Small intestine (tissue), 7 donors: ENCODE measurements around the gene NR4A3. TPM values are rescaled to one million over a fixed set of nuclear protein-coding genes. Genes with fewer than 3 reads are reported as not detected.
A peak's percentile ranks its signal among the peaks of the same experiment; 100 is the strongest.

Experiments used
- DNase-seq, 2 donors: peaks; one replicate each; pipeline versions ENCODE4 v3.0.0 to v3.0.0-alpha.2; 2013
- FAIRE-seq: peaks from 2 replicates; lab custom pipeline; 2012; peaks lifted over from hg19 to GRCh38; lab: Jason Lieb, UNC
- H3K27ac ChIP-seq, 3 donors: one replicate each; pipeline ENCODE4 v1.5.1; 2013; ENCODE audit warnings: low read length in 2 of 3, mild to moderate bottlenecking in 2 of 3, control low read depth in 1 of 3, inconsistent platforms in 1 of 3, low read depth in 1 of 3, moderate library complexity in 1 of 3
- H3K27me3 ChIP-seq, 3 donors: one replicate each; pipeline ENCODE4 v1.6.1; 2013; ENCODE audit warnings: low read length in 3 of 3, inconsistent platforms in 1 of 3; ENCODE audit not compliant: control insufficient read depth in 3 of 3, insufficient read depth in 3 of 3
- H3K36me3 ChIP-seq, 3 donors: one replicate each; pipeline ENCODE4 v1.6.1; 2013; ENCODE audit warnings: low read length in 3 of 3, inconsistent platforms in 1 of 3, low read depth in 1 of 3, mild to moderate bottlenecking in 1 of 3, moderate library complexity in 1 of 3; ENCODE audit not compliant: control insufficient read depth in 3 of 3, insufficient read depth in 2 of 3
- H3K4me1 ChIP-seq, 3 donors: one replicate each; pipeline ENCODE4 v1.6.1; 2013; ENCODE audit warnings: low read length in 2 of 3, inconsistent platforms in 1 of 3, low read depth in 1 of 3, mild to moderate bottlenecking in 1 of 3, moderate library complexity in 1 of 3; ENCODE audit not compliant: control insufficient read depth in 3 of 3, insufficient read depth in 2 of 3
- H3K4me3 ChIP-seq, 3 donors: one replicate each; pipeline ENCODE4 v1.5.1; 2013; ENCODE audit warnings: low read length in 3 of 3, control low read depth in 1 of 3, inconsistent platforms in 1 of 3, low read depth in 1 of 3, mild to moderate bottlenecking in 1 of 3, moderate library complexity in 1 of 3
- H3K9me3 ChIP-seq, 2 donors: one replicate each; pipeline ENCODE4 v1.6.1; 2013; ENCODE audit warnings: low read depth in 1 of 2, low read length in 1 of 2; ENCODE audit not compliant: control insufficient read depth in 2 of 2, insufficient read depth in 1 of 2
- whole genome bisulfite sequencing, 3 donors: extraction: QIAGEN DNeasy Blood & Tissue Kit; methylation state at CpG; one replicate each; pipeline ENCODE4 v1.1.7; 2013; 5-methylcytosine and 5-hydroxymethylcytosine counted together
- polyA plus RNA-seq, 4 donors: library from polyadenylated mRNA; stranded (reverse) in 3 of 4; unstranded in 1 of 4; fragments of 200-250 nt in 3 of 4; fragments of 120-200 nt in 1 of 4; gene quantifications; one replicate each; pipeline versions ENCODE4 v1.2.1 to v1.2.3, GENCODE V29; 2013
- donor health status: healthy with polysubstance abuse.
- donor health status: control.
- donor health status: control.
- donor health status: Bipolar disorder and iron deficiency.
- donor health status: healthy.

The NR4A3 gene
- polyA plus RNA-seq, 4 donors: 0.28 to 1.0 (median 0.81) TPM; not detected in 1

DNA sequence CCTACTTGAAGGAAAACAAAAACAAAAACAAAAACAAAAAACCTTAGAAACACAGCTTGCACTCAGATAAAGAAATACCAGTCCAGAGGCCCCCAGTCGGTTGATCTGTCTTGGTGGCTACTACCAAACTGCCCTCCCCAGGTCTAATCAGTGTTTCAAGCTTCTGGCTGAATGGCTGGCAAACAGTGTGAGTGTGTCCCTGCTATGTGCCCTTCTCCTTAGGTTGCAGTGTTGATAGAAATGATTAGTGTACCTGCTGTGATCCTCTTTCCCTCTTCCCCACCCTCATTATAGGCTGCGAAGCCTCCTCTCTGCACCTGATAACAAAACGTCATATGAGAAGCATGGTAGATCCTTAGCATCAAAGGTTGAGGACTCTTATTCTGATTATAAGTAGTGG lies 12.8 kb downstream of the NR4A3 start:
- no peaks in the 10 kb centered on the region for H3K9me3 ChIP-seq
- 87 to 91% (median 90%) methylated on average over 3 of the region's 3 CpGs for WGBS, 3 donors
- FAIRE-seq (no peak), DNase-seq (no peak)
- H3K27ac ChIP-seq: no peak overlapping the region
- no peak overlapping the region for H3K4me3 ChIP-seq
- peaks cover 3 to 17% (median 4%) of the 10 kb centered on the region in 3 donors for H3K27me3 ChIP-seq
- no peaks in the 10 kb centered on the region for H3K4me1 ChIP-seq
- H3K36me3 ChIP-seq: no peaks in the 10 kb centered on the region

DNA sequence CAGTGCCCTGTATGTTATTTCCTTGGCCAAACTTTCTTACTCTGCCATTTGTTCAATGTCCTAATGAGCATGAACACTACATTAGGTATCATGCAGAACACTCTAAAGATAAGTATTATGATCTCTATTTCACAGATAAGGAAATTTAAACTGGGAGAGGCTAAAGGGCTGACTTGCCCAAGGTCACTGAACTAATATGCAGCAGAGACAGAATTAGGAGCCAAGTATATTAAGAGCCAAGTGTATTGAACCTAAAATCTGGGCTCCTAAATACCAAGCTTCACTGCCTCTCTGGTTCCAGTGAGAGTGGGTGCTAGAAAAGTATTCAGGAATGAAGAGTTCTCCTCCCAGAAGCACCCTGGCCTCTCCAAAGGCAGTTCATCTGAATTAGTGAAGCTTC lies 13.5 kb downstream of the NR4A3 start:
- FAIRE-seq (no peak), DNase-seq (no peak)
- Histone ChIP-seq H3K4me1 (no peaks in the 10 kb centered on the region), H3K36me3 (no peaks in the 10 kb centered on the region), H3K4me3 (no peak overlapping the region), H3K27ac (no peak overlapping the region), H3K27me3 (peaks cover 0 to 10% (median 0%) of the 10 kb centered on the region in 3 donors), H3K9me3 (no peaks in the 10 kb centered on the region)

DNA sequence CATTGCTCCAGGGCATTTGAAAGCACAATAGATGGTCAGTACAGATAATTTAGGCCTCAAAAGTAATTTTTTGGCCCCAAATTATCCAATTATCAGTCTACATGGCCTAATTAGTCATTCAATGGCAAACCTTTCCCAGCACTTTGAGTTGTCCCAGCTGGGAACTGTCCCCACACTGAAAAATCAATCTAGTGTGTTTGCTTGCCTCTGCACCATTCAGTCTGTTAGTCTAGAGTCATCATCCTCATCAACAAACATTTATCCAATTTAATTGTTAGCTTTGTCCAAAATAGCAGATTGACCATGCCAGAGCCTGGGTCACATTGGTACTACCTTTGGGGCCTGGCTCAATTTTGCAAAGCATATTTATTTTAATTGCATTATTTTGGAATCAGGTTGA lies 13.9 kb downstream of the NR4A3 start:
- H3K4me3 ChIP-seq: no peak overlapping the region
- FAIRE-seq (no peak), DNase-seq (no peak)
- peaks cover 0 to 9% (median 0%) of the 10 kb centered on the region in 3 donors for H3K27me3 ChIP-seq
- no peaks in the 10 kb centered on the region for H3K36me3 ChIP-seq
- H3K4me1 ChIP-seq: no peaks in the 10 kb centered on the region
- no peak overlapping the region for H3K27ac ChIP-seq
- H3K9me3 ChIP-seq: no peaks in the 10 kb centered on the region

DNA sequence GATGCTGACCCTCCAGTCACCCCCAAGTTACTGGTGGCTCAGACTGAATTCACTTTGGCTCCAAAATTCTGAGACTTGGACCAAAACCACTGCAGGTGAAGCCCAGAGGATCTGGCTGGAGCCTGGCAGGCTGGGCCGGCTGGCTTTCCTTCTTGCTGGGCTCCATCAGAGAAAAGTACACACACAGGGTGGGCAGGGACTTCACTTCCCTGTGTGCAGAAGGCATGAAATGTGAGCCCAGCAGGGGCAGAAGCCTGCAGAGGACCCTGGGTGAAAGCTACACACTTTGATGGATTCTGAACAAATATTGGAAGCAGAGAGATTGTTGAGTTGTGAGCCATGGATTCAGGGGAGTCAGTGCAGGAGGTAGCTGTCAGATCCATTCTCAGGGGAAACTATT lies 18.4 kb downstream of the NR4A3 start:
- 74 to 87% (median 86%) methylated on average over 1 of the region's 1 CpG for WGBS, 3 donors
- H3K9me3 ChIP-seq: no peaks in the 10 kb centered on the region
- FAIRE-seq (no peak), DNase-seq (no peak)
- H3K36me3 ChIP-seq: no peaks in the 10 kb centered on the region
- no peaks in the 10 kb centered on the region for H3K4me1 ChIP-seq
- no peak overlapping the region for H3K27ac ChIP-seq
- H3K4me3 ChIP-seq: no peak overlapping the region
- H3K27me3 ChIP-seq: no peaks in the 10 kb centered on the region

DNA sequence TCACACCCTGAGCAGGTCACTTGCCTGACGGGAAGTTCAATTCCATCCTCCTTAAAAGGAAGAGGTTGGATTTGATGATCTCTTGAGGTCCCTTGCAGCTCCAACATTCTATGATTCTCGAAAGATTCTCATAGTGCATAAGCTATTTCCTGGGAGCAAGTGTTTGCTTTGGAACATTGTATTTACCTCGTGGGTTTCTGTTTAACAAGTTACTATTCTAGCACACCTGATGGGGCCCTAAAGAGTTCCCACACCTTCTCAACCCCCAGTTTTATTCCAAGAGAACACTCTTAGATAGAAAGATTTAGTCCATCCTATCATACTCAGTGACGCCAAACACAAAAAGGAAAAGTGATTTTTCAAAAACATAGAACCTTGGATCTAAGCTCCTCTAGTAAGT lies 23.4 kb downstream of the NR4A3 start:
- 72 to 84% (median 73%) methylated on average over 4 of the region's 4 CpGs for WGBS, 3 donors
- no peaks in the 10 kb centered on the region for H3K27me3 ChIP-seq
- no peak overlapping the region for H3K27ac ChIP-seq
- H3K9me3 ChIP-seq: no peaks in the 10 kb centered on the region
- no peak overlapping the region for H3K4me3 ChIP-seq
- FAIRE-seq: no peak
- H3K4me1 ChIP-seq: peaks cover 0 to 4% (median 0%) of the 10 kb centered on the region in 3 donors
- no peak for DNase-seq
- H3K36me3 ChIP-seq: no peaks in the 10 kb centered on the region

DNA sequence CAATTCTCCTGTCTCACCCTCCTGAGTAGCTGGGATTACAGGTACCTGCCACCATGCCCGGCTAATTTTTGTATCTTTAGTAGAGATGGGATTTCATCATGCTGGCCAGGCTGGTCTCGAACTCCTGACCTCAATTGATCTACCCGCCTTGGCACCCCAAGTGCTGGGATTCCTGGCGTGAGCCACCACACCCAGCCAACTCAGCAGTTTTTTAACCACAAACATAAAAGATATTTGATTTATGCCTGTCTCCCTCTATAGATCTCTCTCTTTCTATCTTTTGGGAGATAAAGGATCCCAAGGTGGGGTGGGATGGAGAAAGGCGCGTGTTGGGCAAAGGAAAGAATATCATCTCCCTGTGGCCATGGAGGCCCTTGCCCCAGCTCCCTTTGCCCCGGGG lies 26.8 kb downstream of the NR4A3 start:
- Histone ChIP-seq H3K9me3 (no peaks in the 10 kb centered on the region), H3K27me3 (no peaks in the 10 kb centered on the region), H3K36me3 (no peaks in the 10 kb centered on the region), H3K4me1 (peaks cover 0 to 10% (median 9%) of the 10 kb centered on the region in 3 donors), H3K4me3 (no peak overlapping the region), H3K27ac (no peak overlapping the region)
- no peak for FAIRE-seq
- 94 to 95% (median 94%) methylated on average over 7 of the region's 7 CpGs for WGBS, 3 donors
- DNase-seq: no peak

DNA sequence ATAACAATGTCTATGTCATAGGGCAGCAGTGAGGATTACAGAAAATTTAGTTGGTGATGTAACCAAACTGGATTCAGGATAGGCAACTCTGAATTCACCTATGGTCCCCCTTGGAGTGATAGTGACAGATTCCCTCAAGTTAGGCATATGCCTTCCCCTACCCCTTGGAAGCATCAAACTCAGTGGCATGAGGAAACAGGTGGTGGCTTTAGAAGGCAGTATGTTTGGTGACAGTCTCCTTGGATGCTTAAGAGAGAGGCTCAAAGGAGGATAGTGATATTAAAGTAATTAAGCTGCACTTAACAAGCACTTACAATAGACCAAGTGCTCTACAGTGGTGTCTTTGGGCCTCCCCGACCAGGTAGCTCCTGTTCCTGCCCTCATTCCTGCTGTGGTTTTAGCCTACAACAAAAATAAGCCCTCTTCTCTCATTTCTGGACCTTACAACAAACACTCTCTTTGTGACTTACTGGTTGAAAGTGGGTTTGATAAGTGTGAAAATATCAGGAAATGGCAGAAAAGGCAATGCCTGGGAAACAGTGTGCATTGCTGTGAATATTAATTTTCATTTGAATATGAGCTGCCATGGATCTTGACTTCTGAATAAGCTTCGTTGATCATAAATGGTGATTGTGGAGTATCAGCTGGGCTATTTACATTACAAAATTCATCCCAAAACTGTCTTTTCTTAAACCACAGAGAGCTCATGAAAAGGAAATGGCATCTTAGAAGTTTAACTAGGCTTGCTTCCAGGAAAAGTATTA lies 29.2 kb downstream of the NR4A3 start:
- no peak overlapping the region for H3K27ac ChIP-seq
- 36 to 46% (median 44%) methylated on average over 2 of the region's 2 CpGs for WGBS, 3 donors

DNA sequence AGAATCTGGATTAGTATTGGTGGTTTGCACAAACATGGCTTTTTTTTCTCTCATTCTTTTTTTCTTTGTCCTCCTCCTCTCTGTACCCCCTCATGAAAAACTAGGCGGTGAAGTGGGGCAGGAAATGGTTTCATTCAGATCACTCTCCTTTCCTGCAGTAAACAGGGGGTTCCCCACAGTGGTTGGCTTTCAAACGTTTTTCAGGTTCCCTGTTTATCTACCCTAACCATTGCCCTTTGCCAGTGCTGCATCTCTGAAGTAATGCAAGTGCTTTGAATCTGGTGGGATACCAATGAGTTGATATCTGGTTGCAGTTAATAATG lies 29.8 kb downstream of the NR4A3 start:
- Histone ChIP-seq H3K27ac (no peak overlapping the region), H3K4me1 (peaks cover 0 to 10% (median 9%) of the 10 kb centered on the region in 3 donors), H3K4me3 (no peak overlapping the region), H3K27me3 (no peaks in the 10 kb centered on the region), H3K36me3 (no peaks in the 10 kb centered on the region), H3K9me3 (no peaks in the 10 kb centered on the region)
- no peak for FAIRE-seq
- DNase-seq: peak in 1 of 2 donors; percentile 14
- 14 to 29% (median 25%) methylated on average over 2 of the region's 2 CpGs for WGBS, 3 donors

More for the DNA sequence above, 29.2 kb downstream of the NR4A3 start:
- DNase-seq: no peak
- FAIRE-seq: no peak
- Histone ChIP-seq H3K4me1 (peaks cover 0 to 10% (median 9%) of the 10 kb centered on the region in 3 donors), H3K27me3 (no peaks in the 10 kb centered on the region), H3K9me3 (no peaks in the 10 kb centered on the region), H3K4me3 (no peak overlapping the region), H3K36me3 (no peaks in the 10 kb centered on the region)

DNA sequence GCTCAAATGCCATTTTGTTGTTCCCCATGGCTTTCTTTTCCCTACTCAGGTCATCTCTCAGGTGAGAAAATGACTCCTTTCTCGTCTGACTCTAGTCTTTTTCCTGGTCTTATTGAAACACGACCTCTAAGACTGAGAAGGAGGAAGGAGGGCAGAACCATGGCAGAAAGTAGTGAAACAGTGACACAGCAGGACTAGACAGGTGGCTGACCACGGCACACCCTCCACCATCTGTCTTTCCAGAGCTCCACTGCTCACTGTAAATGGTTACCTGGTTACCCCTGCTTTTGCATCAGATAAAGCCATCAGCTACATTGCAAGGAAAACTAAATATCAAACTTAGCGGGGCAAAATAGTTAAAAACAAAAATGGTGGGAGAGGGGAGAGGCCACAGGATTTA lies 30.9 kb downstream of the NR4A3 start:
- Histone ChIP-seq H3K4me3 (no peak overlapping the region), H3K27ac (no peak overlapping the region), H3K27me3 (no peaks in the 10 kb centered on the region), H3K4me1 (peaks cover 0 to 10% (median 9%) of the 10 kb centered on the region in 3 donors), H3K9me3 (no peaks in the 10 kb centered on the region), H3K36me3 (no peaks in the 10 kb centered on the region)
- no peak for FAIRE-seq
- 79 to 83% (median 80%) methylated on average over 4 of the region's 4 CpGs for WGBS, 3 donors
- DNase-seq: no peak
